Measurements from ENCODE around the gene DLD. TPM values are rescaled to one million over a fixed set of nuclear protein-coding genes. Genes with fewer than 3 reads are reported as not detected.

DLD gene
- total and polyA plus RNA-seq, 2 of the 13 experiments (the other 11 are each of a cell fraction or from before 2014, with no cell fraction given): 56.8 to 95.2 TPM

DNA sequence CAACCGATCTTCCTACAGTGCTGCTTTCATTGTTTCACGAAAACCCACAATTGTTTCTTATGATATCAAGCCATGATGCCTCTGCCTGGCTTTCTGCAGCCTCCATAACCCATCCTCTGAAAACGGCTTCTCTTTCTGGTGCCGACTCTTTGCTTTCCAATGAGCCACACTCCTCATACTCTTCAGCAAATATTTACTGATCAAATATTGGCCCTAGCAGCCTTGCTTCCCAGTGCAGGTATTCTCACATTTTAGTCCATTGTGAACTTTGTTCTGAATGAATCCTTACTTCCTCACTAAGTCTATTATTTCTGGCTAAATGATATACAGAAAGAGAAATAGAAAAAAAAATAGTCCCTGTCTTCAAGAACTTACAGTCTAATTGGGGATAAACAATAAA lies 76.4 kb downstream of the DLD start (continued):
- TF ChIP-seq, protein P1, sequence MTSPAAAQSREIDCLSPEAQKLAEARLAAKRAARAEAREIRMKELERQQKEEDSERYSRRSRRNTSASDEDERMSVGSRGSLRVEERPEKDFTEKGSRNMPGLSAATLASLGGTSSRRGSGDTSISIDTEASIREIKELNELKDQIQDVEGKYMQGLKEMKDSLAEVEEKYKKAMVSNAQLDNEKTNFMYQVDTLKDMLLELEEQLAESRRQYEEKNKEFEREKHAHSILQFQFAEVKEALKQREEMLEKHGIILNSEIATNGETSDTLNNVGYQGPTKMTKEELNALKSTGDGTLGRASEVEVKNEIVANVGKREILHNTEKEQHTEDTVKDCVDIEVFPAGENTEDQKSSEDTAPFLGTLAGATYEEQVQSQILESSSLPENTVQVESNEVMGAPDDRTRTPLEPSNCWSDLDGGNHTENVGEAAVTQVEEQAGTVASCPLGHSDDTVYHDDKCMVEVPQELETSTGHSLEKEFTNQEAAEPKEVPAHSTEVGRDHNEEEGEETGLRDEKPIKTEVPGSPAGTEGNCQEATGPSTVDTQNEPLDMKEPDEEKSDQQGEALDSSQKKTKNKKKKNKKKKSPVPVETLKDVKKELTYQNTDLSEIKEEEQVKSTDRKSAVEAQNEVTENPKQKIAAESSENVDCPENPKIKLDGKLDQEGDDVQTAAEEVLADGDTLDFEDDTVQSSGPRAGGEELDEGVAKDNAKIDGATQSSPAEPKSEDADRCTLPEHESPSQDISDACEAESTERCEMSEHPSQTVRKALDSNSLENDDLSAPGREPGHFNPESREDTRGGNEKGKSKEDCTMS (CRISPR knock-in tag; conservative IDR thresholded peaks at IDR 0.05): no peak
- TF ChIP-seq RARA (CRISPR knock-in tag; IDR thresholded peaks at IDR 0.05) (peak; percentile 66; the same call in 1 of the 2 replicates), ZNF367 (CRISPR knock-in tag; IDR thresholded peaks at IDR 0.05; ENCODE audit: borderline replicate concordance) (no peak), MED1 (CRISPR knock-in tag; IDR thresholded peaks at IDR 0.05) (peak; percentile 78), ZNF446 (CRISPR knock-in tag; IDR thresholded peaks at IDR 0.05) (no peak), ISL2 (CRISPR knock-in tag; IDR thresholded peaks at IDR 0.05) (peak; percentile 91), ESRRA (CRISPR knock-in tag; IDR thresholded peaks at IDR 0.05; ENCODE audit: low read depth) (no peak), ZNF274 (CRISPR knock-in tag; IDR thresholded peaks at IDR 0.05) (no peak), RFX5 (IDR thresholded peaks at IDR 0.05; ENCODE audit: low read depth, low read length) (no peak), TFDP1 (CRISPR knock-in tag; IDR thresholded peaks at IDR 0.05; ENCODE audit: borderline replicate concordance) (no peak), ZNF570 (CRISPR knock-in tag; IDR thresholded peaks at IDR 0.05; ENCODE audit: borderline replicate concordance) (no peak), ZNF335 (CRISPR knock-in tag; IDR thresholded peaks at IDR 0.05) (no peak), ZNF777 (CRISPR knock-in tag; IDR thresholded peaks at IDR 0.05) (no peak), REPIN1 (CRISPR knock-in tag; IDR thresholded peaks at IDR 0.05; ENCODE audit: borderline replicate concordance, low read depth) (peak; percentile 66; the same call in 1 of the 2 replicates), TEAD3 (CRISPR knock-in tag; optimal IDR thresholded peaks at IDR 0.05; ENCODE audit: borderline replicate concordance) (peak; percentile 43), FOXP1 (IDR thresholded peaks at IDR 0.05) (no peak), FOXP1 (CRISPR knock-in tag; IDR thresholded peaks at IDR 0.05) (peak; percentile 59; the same call in 1 of the 2 replicates), KMT2A (CRISPR knock-in tag; IDR thresholded peaks at IDR 0.05) (no peak; the same call in 1 of the 2 replicates), ZNF740 (CRISPR knock-in tag; IDR thresholded peaks at IDR 0.05) (no peak), CEBPZ (IDR thresholded peaks at IDR 0.05; ENCODE audit: low read length) (no peak)
- TF ChIP-seq, protein P2, sequence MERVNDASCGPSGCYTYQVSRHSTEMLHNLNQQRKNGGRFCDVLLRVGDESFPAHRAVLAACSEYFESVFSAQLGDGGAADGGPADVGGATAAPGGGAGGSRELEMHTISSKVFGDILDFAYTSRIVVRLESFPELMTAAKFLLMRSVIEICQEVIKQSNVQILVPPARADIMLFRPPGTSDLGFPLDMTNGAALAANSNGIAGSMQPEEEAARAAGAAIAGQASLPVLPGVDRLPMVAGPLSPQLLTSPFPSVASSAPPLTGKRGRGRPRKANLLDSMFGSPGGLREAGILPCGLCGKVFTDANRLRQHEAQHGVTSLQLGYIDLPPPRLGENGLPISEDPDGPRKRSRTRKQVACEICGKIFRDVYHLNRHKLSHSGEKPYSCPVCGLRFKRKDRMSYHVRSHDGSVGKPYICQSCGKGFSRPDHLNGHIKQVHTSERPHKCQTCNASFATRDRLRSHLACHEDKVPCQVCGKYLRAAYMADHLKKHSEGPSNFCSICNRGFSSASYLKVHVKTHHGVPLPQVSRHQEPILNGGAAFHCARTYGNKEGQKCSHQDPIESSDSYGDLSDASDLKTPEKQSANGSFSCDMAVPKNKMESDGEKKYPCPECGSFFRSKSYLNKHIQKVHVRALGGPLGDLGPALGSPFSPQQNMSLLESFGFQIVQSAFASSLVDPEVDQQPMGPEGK (CRISPR knock-in tag; IDR thresholded peaks at IDR 0.05): no peak
- TF ChIP-seq, protein P3, sequence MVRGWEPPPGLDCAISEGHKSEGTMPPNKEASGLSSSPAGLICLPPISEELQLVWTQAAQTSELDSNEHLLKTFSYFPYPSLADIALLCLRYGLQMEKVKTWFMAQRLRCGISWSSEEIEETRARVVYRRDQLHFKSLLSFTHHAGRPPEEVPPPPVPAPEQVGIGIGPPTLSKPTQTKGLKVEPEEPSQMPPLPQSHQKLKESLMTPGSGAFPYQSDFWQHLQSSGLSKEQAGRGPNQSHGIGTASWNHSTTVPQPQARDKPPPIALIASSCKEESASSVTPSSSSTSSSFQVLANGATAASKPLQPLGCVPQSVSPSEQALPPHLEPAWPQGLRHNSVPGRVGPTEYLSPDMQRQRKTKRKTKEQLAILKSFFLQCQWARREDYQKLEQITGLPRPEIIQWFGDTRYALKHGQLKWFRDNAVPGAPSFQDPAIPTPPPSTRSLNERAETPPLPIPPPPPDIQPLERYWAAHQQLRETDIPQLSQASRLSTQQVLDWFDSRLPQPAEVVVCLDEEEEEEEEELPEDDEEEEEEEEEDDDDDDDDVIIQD (CRISPR knock-in tag; IDR thresholded peaks at IDR 0.05; ENCODE audit: low read depth): peak; percentile 83

Measured in HepG2 (cell line).